Measurements from ENCODE around the gene PLOD3. TPM values are rescaled to one million over a fixed set of nuclear protein-coding genes. Genes with fewer than 3 reads are reported as not detected.

Gene PLOD3
- total and polyA plus RNA-seq, 9 of the 15 experiments (the other 6 are each of a cell fraction or from before 2014, with no cell fraction given): 2.8 to 101 (median 30.9) TPM

DNA sequence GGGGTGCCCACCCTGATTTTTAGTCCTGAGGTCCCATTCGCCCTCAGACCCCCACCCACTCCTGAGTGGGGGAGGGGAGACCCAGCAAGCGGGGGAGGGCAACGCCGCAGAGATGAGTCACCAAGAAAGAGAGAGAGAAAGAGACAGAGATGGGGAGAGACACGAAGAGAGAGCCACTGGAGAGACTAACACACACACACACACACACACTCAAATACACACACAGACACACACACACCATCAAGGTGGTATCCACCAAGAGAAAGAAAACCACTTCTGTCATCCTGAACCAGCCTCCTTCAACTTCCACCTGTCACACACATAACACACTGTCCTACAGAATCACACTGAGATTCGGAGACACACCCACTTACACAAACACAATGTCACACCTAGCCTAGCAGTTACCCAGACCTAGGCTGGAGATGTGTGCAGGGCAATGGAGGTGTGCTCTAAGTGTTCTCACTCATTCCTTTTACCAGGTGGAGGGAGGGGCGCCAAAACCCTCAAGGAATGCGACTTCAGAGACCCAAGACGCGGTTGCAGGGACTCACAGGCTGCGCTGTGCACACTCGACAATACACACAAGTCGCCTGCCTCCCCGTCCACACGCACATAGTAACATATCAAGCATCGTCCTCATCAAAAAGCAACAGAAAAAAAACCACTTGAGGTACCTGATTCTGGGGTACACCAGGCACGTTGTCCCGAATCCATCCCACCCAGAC is 48.1 kb downstream of the PLOD3 start (continued):
- TF ChIP-seq, protein P1, sequence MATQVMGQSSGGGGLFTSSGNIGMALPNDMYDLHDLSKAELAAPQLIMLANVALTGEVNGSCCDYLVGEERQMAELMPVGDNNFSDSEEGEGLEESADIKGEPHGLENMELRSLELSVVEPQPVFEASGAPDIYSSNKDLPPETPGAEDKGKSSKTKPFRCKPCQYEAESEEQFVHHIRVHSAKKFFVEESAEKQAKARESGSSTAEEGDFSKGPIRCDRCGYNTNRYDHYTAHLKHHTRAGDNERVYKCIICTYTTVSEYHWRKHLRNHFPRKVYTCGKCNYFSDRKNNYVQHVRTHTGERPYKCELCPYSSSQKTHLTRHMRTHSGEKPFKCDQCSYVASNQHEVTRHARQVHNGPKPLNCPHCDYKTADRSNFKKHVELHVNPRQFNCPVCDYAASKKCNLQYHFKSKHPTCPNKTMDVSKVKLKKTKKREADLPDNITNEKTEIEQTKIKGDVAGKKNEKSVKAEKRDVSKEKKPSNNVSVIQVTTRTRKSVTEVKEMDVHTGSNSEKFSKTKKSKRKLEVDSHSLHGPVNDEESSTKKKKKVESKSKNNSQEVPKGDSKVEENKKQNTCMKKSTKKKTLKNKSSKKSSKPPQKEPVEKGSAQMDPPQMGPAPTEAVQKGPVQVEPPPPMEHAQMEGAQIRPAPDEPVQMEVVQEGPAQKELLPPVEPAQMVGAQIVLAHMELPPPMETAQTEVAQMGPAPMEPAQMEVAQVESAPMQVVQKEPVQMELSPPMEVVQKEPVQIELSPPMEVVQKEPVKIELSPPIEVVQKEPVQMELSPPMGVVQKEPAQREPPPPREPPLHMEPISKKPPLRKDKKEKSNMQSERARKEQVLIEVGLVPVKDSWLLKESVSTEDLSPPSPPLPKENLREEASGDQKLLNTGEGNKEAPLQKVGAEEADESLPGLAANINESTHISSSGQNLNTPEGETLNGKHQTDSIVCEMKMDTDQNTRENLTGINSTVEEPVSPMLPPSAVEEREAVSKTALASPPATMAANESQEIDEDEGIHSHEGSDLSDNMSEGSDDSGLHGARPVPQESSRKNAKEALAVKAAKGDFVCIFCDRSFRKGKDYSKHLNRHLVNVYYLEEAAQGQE (IDR thresholded peaks at IDR 0.05; ENCODE audit: borderline replicate concordance): peak; percentile 20; the same call in 1 of the 2 replicates
- TF ChIP-seq, protein P1 (CRISPR knock-in tag; IDR thresholded peaks at IDR 0.05; ENCODE audit: low read depth): no peak
- TF ChIP-seq, protein P2, sequence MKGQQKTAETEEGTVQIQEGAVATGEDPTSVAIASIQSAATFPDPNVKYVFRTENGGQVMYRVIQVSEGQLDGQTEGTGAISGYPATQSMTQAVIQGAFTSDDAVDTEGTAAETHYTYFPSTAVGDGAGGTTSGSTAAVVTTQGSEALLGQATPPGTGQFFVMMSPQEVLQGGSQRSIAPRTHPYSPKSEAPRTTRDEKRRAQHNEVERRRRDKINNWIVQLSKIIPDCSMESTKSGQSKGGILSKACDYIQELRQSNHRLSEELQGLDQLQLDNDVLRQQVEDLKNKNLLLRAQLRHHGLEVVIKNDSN (CRISPR knock-in tag; IDR thresholded peaks at IDR 0.05): no peak
- TF ChIP-seq LEF1 (IDR thresholded peaks at IDR 0.05): peak; percentile 47
- no peak for TF ChIP-seq RFX7 (CRISPR knock-in tag; IDR thresholded peaks at IDR 0.05)
- TF ChIP-seq BRCA1 (IDR thresholded peaks at IDR 0.05): no peak
- TF ChIP-seq BRCA1 (CRISPR knock-in tag; IDR thresholded peaks at IDR 0.05): no peak
- TF ChIP-seq MTA3 (IDR thresholded peaks at IDR 0.05; ENCODE audit: borderline replicate concordance): no peak
- TF ChIP-seq, protein P3, sequence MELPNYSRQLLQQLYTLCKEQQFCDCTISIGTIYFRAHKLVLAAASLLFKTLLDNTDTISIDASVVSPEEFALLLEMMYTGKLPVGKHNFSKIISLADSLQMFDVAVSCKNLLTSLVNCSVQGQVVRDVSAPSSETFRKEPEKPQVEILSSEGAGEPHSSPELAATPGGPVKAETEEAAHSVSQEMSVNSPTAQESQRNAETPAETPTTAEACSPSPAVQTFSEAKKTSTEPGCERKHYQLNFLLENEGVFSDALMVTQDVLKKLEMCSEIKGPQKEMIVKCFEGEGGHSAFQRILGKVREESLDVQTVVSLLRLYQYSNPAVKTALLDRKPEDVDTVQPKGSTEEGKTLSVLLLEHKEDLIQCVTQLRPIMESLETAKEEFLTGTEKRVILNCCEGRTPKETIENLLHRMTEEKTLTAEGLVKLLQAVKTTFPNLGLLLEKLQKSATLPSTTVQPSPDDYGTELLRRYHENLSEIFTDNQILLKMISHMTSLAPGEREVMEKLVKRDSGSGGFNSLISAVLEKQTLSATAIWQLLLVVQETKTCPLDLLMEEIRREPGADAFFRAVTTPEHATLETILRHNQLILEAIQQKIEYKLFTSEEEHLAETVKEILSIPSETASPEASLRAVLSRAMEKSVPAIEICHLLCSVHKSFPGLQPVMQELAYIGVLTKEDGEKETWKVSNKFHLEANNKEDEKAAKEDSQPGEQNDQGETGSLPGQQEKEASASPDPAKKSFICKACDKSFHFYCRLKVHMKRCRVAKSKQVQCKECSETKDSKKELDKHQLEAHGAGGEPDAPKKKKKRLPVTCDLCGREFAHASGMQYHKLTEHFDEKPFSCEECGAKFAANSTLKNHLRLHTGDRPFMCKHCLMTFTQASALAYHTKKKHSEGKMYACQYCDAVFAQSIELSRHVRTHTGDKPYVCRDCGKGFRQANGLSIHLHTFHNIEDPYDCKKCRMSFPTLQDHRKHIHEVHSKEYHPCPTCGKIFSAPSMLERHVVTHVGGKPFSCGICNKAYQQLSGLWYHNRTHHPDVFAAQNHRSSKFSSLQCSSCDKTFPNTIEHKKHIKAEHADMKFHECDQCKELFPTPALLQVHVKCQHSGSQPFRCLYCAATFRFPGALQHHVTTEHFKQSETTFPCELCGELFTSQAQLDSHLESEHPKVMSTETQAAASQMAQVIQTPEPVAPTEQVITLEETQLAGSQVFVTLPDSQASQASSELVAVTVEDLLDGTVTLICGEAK (IDR thresholded peaks at IDR 0.05): peak; percentile 32; the same call in 1 of the 2 replicates
- TF ChIP-seq, protein P3 (CRISPR knock-in tag; IDR thresholded peaks at IDR 0.05): no peak
- TF ChIP-seq ARID1B (IDR thresholded peaks at IDR 0.05): peak; percentile 89

Measured in K562 (cell line).